C4-2B (cell line): ENCODE results near the gene USP2.

Experiments used
- H3K27ac ChIP-seq: fragments of 450-650 bp; 2 replicates; pipeline ENCODE4 v1.5.1; 2017
- CTCF ChIP-seq: fragments of 450-650 bp; conservative IDR thresholded peaks from 2 replicates; pipeline ENCODE4 v1.5.1; 2017; ENCODE audit warnings: mild to moderate bottlenecking
- ZFX ChIP-seq: fragments of 450-650 bp; IDR thresholded peaks from 2 replicates; pipeline ENCODE4 v1.6.1; 2017

The USP2 gene

GRCh38 chr11:119375337-119376196 lies 5.9 kb downstream of the USP2 start:
- H3K27ac ChIP-seq: no peak overlapping the region
- no peak for TF ChIP-seq CTCF

GRCh38 chr11:119374632-119375336 lies 6.7 kb downstream of the USP2 start:
- no peak for TF ChIP-seq CTCF
- no peak for TF ChIP-seq ZFX
- H3K27ac ChIP-seq: no peak overlapping the region

- H3K27ac ChIP-seq: no peak overlapping the region
- peak; percentile 92 for TF ChIP-seq CTCF
- TF ChIP-seq ZFX: no peak
These were observed 7.4 kb downstream of the USP2 start for GRCh38 chr11:119373921-119374631.

GRCh38 chr11:119373059-119373920 lies 8.2 kb downstream of the USP2 start:
- no peak overlapping the region for H3K27ac ChIP-seq
- TF ChIP-seq ZFX (no peak), CTCF (no peak)

GRCh38 chr11:119372260-119373058 lies 9.0 kb downstream of the USP2 start:
- no peak overlapping the region for H3K27ac ChIP-seq
- no peak for TF ChIP-seq CTCF
- TF ChIP-seq ZFX: no peak

- H3K27ac ChIP-seq: no peak overlapping the region
These were observed 9.7 kb downstream of the USP2 start for GRCh38 chr11:119371778-119372182.

More at GRCh38 chr11:119371778-119372182, 9.7 kb downstream of the USP2 start:
- TF ChIP-seq CTCF (no peak; the same call in 1 of the 2 replicates), ZFX (no peak)
